ENCODE data around the gene LMBR1L.

LMBR1L gene

DNA sequence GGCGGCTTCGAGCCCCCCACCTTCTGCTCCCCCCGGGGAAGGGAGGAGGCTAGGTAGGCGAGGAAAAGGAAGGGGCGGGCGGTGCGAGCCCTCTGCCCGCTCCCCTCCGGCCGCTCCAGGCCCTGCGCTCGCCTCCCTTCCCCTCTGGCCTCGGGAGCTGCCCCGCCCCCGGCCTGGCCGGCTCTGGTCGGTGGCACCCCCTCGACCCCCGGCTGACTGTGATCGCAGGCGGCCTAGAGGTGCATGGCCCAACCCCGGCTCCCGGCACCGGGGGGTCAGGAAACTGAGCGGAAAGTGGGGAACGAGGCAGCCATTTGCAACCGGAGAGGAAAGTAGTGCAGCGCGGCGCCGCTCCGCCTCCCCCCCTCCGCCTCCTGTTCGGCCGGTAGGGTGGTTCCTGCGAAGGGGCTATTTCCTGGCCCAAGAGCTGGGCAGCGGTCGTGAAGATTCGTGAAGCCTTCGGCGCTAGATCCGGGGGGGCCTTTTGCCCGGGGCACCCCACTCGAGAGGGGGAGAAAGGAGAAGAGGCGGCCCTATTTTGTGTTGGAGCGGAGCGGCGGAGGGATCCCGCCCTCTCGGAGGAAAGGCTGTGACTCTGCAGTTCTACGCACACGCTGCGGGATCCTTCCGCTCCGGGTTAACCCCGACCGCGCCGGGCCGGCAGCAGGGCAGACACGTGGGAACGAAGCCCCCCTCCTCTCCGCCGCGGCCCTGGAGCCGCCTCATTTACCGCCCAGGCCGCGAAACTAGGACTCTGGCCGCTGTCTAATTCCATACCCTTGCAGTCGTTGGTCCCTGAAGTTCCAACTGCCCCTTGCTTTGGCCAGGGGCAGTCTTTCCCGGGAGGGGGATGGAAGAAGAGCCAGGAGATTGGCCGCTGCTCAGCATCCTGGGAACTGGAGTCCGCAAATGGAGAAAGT lies 50.1 kb downstream of the LMBR1L start, which contains the start of gene KMT2D (continued):
- TF ChIP-seq, protein P1, sequence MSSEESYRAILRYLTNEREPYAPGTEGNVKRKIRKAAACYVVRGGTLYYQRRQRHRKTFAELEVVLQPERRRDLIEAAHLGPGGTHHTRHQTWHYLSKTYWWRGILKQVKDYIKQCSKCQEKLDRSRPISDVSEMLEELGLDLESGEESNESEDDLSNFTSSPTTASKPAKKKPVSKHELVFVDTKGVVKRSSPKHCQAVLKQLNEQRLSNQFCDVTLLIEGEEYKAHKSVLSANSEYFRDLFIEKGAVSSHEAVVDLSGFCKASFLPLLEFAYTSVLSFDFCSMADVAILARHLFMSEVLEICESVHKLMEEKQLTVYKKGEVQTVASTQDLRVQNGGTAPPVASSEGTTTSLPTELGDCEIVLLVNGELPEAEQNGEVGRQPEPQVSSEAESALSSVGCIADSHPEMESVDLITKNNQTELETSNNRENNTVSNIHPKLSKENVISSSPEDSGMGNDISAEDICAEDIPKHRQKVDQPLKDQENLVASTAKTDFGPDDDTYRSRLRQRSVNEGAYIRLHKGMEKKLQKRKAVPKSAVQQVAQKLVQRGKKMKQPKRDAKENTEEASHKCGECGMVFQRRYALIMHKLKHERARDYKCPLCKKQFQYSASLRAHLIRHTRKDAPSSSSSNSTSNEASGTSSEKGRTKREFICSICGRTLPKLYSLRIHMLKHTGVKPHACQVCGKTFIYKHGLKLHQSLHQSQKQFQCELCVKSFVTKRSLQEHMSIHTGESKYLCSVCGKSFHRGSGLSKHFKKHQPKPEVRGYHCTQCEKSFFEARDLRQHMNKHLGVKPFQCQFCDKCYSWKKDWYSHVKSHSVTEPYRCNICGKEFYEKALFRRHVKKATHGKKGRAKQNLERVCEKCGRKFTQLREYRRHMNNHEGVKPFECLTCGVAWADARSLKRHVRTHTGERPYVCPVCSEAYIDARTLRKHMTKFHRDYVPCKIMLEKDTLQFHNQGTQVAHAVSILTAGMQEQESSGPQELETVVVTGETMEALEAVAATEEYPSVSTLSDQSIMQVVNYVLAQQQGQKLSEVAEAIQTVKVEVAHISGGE (tag by site-specific recombination; conservative IDR thresholded peaks at IDR 0.05; ENCODE audit: low read depth), result peak; percentile 94
- TF ChIP-seq ZNF19 (tag by site-specific recombination; IDR thresholded peaks at IDR 0.05; ENCODE audit: low read depth) (no peak; the same call in 1 of the 2 replicates), ZNF248 (tag by site-specific recombination; IDR thresholded peaks at IDR 0.05) (no peak), ZFP37 (tag by site-specific recombination; IDR thresholded peaks at IDR 0.05) (peak; percentile 99), ZNF677 (tag by site-specific recombination; IDR thresholded peaks at IDR 0.05) (no peak), ZNF423 (tag by site-specific recombination; IDR thresholded peaks at IDR 0.05) (peak; percentile 72; the same call in 1 of the 2 replicates), ZNF585B (tag by site-specific recombination; IDR thresholded peaks at IDR 0.05) (peak; percentile 17; the same call in 1 of the 2 replicates), ZNF391 (tag by site-specific recombination; IDR thresholded peaks at IDR 0.05; ENCODE audit: borderline replicate concordance, low read depth) (peak; percentile 99), ZNF16 (tag by site-specific recombination; IDR thresholded peaks at IDR 0.05; ENCODE audit: low read depth) (no peak), ZNF404 (tag by site-specific recombination; IDR thresholded peaks at IDR 0.05) (no peak), ZSCAN30 (tag by site-specific recombination; IDR thresholded peaks at IDR 0.05) (peak; percentile 97), KLF7 (tag by site-specific recombination; IDR thresholded peaks at IDR 0.05; ENCODE audit: borderline replicate concordance) (peak; percentile 98), ZNF335 (tag by site-specific recombination; conservative IDR thresholded peaks at IDR 0.05) (peak; percentile 98), ZNF654 (tag by site-specific recombination; IDR thresholded peaks at IDR 0.05; ENCODE audit: low read depth) (no peak), ZNF785 (tag by site-specific recombination; IDR thresholded peaks at IDR 0.05) (peak; percentile 93), ZNF660 (tag by site-specific recombination; IDR thresholded peaks at IDR 0.05) (peak; percentile 93), ZFHX2 (tag by site-specific recombination; conservative IDR thresholded peaks at IDR 0.05) (peak; percentile 89), IKZF3 (tag by site-specific recombination; IDR thresholded peaks at IDR 0.05) (peak; percentile 85; the same call in 1 of the 2 replicates), ZNF341 (tag by site-specific recombination; IDR thresholded peaks at IDR 0.05; ENCODE audit: low read depth) (peak; percentile 99), HOXD13 (CRISPR knock-in tag; IDR thresholded peaks at IDR 0.05; ENCODE audit: borderline replicate concordance) (no peak)
- TF ChIP-seq, protein P2, sequence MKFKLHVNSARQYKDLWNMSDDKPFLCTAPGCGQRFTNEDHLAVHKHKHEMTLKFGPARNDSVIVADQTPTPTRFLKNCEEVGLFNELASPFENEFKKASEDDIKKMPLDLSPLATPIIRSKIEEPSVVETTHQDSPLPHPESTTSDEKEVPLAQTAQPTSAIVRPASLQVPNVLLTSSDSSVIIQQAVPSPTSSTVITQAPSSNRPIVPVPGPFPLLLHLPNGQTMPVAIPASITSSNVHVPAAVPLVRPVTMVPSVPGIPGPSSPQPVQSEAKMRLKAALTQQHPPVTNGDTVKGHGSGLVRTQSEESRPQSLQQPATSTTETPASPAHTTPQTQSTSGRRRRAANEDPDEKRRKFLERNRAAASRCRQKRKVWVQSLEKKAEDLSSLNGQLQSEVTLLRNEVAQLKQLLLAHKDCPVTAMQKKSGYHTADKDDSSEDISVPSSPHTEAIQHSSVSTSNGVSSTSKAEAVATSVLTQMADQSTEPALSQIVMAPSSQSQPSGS (tag by site-specific recombination; IDR thresholded peaks at IDR 0.05; ENCODE audit: low read depth), result no peak
- TF ChIP-seq, protein P3, sequence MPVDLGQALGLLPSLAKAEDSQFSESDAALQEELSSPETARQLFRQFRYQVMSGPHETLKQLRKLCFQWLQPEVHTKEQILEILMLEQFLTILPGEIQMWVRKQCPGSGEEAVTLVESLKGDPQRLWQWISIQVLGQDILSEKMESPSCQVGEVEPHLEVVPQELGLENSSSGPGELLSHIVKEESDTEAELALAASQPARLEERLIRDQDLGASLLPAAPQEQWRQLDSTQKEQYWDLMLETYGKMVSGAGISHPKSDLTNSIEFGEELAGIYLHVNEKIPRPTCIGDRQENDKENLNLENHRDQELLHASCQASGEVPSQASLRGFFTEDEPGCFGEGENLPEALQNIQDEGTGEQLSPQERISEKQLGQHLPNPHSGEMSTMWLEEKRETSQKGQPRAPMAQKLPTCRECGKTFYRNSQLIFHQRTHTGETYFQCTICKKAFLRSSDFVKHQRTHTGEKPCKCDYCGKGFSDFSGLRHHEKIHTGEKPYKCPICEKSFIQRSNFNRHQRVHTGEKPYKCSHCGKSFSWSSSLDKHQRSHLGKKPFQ (tag by site-specific recombination; IDR thresholded peaks at IDR 0.05), result peak; percentile 82; the same call in 1 of the 2 replicates
- TF ChIP-seq, protein P4, sequence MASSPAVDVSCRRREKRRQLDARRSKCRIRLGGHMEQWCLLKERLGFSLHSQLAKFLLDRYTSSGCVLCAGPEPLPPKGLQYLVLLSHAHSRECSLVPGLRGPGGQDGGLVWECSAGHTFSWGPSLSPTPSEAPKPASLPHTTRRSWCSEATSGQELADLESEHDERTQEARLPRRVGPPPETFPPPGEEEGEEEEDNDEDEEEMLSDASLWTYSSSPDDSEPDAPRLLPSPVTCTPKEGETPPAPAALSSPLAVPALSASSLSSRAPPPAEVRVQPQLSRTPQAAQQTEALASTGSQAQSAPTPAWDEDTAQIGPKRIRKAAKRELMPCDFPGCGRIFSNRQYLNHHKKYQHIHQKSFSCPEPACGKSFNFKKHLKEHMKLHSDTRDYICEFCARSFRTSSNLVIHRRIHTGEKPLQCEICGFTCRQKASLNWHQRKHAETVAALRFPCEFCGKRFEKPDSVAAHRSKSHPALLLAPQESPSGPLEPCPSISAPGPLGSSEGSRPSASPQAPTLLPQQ (tag by site-specific recombination; IDR thresholded peaks at IDR 0.05), result peak; percentile 95
- TF ChIP-seq, protein P5, sequence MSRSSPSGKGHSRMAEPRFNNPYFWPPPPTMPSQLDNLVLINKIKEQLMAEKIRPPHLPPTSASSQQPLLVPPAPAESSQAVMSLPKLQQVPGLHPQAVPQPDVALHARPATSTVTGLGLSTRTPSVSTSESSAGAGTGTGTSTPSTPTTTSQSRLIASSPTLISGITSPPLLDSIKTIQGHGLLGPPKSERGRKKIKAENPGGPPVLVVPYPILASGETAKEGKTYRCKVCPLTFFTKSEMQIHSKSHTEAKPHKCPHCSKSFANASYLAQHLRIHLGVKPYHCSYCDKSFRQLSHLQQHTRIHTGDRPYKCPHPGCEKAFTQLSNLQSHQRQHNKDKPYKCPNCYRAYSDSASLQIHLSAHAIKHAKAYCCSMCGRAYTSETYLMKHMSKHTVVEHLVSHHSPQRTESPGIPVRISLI (tag by site-specific recombination; IDR thresholded peaks at IDR 0.05), result no peak
- TF ChIP-seq, protein P6, sequence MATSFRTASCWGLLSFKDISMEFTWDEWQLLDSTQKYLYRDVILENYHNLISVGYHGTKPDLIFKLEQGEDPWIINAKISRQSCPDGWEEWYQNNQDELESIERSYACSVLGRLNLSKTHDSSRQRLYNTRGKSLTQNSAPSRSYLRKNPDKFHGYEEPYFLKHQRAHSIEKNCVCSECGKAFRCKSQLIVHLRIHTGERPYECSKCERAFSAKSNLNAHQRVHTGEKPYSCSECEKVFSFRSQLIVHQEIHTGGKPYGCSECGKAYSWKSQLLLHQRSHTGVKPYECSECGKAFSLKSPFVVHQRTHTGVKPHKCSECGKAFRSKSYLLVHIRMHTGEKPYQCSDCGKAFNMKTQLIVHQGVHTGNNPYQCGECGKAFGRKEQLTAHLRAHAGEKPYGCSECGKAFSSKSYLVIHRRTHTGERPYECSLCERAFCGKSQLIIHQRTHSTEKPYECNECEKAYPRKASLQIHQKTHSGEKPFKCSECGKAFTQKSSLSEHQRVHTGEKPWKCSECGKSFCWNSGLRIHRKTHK (tag by site-specific recombination; IDR thresholded peaks at IDR 0.05), result no peak
- TF ChIP-seq, protein P7, sequence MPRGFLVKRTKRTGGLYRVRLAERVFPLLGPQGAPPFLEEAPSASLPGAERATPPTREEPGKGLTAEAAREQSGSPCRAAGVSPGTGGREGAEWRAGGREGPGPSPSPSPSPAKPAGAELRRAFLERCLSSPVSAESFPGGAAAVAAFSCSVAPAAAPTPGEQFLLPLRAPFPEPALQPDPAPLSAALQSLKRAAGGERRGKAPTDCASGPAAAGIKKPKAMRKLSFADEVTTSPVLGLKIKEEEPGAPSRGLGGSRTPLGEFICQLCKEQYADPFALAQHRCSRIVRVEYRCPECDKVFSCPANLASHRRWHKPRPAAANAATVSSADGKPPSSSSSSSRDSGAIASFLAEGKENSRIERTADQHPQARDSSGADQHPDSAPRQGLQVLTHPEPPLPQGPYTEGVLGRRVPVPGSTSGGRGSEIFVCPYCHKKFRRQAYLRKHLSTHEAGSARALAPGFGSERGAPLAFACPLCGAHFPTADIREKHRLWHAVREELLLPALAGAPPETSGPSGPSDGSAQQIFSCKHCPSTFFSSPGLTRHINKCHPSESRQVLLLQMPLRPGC (tag by site-specific recombination; IDR thresholded peaks at IDR 0.05), result peak; percentile 95
